HepG2 (cell line): ENCODE data around the gene TMEM132D. TPM values are rescaled to one million over a fixed set of nuclear protein-coding genes. Genes with fewer than 3 reads are reported as not detected.

ENCODE experiments used
- ATAC-seq: fragments of 200-7000 bp; cut with Tn5 transposase; 3 replicates; pipeline ENCODE4 v1.9.1; 2020; ENCODE audit warnings: mild to moderate bottlenecking, moderate library complexity
- BruUV-seq: library from RNA; stranded (reverse); fragments of 400-500 nt; replicated peaks from 2 replicates; lab custom pipeline; 2021; lab: Mats Ljungman, UMichigan
- CTCF ChIA-PET: fragments of 300-600 bp; formaldehyde crosslinking; extraction: SDS; loops from one replicate; lab custom pipeline; 2021; ENCODE audit warnings: low total read pairs, inconsistent platforms, low intra/inter-chr PET ratio; lab: Yijun Ruan, JAX
- POLR2A ChIA-PET: fragments of 350-600 bp; sonication (Branson Sonifier 250); formaldehyde crosslinking; loops from one replicate; lab custom pipeline; 2020; ENCODE audit warnings: antibody characterized with exemption, inconsistent platforms; lab: Yijun Ruan, JAX
- DNase-seq: peaks from one replicate; pipeline ENCODE4 v3.0.0-alpha.2; 2015; ENCODE audit warnings: low spot score
- FAIRE-seq: peaks from 3 replicates; lab custom pipeline; 2011; peaks lifted over from hg19 to GRCh38; lab: Jason Lieb, UNC
- H2AFZ ChIP-seq: one replicate; pipeline ENCODE4 v1.6.1; 2011; ENCODE audit warnings: low read length, inconsistent platforms
- H3K27ac ChIP-seq: fragments of 300-600 bp; 3 replicates; pipeline ENCODE4 v1.8.0; 2011; ENCODE audit warnings: mixed run types, mild to moderate bottlenecking, mixed read lengths, low read length, inconsistent platforms; ENCODE audit not compliant: insufficient read depth; ENCODE audit errors: extremely low read length
- H3K27me3 ChIP-seq, 2 experiments: fragments of 200-600 bp in 1 of 2; 2 replicates in 1 of 2; 3 replicates in 1 of 2; pipeline versions ENCODE4 v1.6.0 to v1.8.0; 2011; ENCODE audit warnings: low read length in 2 of 2, mild to moderate bottlenecking in 2 of 2, moderate library complexity in 2 of 2, inconsistent platforms in 1 of 2; ENCODE audit not compliant: insufficient read depth in 2 of 2, control insufficient read depth in 1 of 2
- H3K36me3 ChIP-seq, 2 experiments: fragments of 200-600 bp in 1 of 2; replicated peaks in 1 of 2; 2 replicates in 1 of 2; 3 replicates in 1 of 2; pipeline versions ENCODE4 v1.5.1 to v1.8.0; 2011; ENCODE audit warnings: low read length in 2 of 2, inconsistent platforms in 1 of 2; ENCODE audit not compliant: insufficient read depth in 2 of 2, control insufficient read depth in 1 of 2
- H3K4me1 ChIP-seq: 2 replicates; pipeline ENCODE4 v1.5.1; 2012; ENCODE audit warnings: low read length, inconsistent platforms; ENCODE audit not compliant: insufficient read depth
- H3K4me2 ChIP-seq: 2 replicates; pipeline ENCODE4 v1.6.0; 2011; ENCODE audit warnings: low read depth, low read length, inconsistent platforms
- H3K4me3 ChIP-seq, 3 experiments: fragments of 200-600 bp in 1 of 3; sonication (generic), shearing (Covaris generic) in 1 of 3; replicated peaks in 1 of 3; 2 replicates each; pipeline ENCODE4 v1.5.1; 2011 to 2016; ENCODE audit warnings: low read length in 3 of 3, inconsistent platforms in 2 of 3, low read depth in 2 of 3, mild to moderate bottlenecking in 2 of 3, control low read depth in 1 of 3, mixed read lengths in 1 of 3; ENCODE audit not compliant: insufficient read depth in 1 of 3
- H3K79me2 ChIP-seq: one replicate; pipeline ENCODE4 v1.6.1; 2011; ENCODE audit warnings: low read length, inconsistent platforms; ENCODE audit not compliant: insufficient read depth
- H3K9ac ChIP-seq: 2 replicates; pipeline ENCODE4 v1.6.0; 2011; ENCODE audit warnings: mild to moderate bottlenecking, low read depth, low read length, inconsistent platforms; ENCODE audit not compliant: insufficient read depth
- H3K9me3 ChIP-seq: 2 replicates; pipeline ENCODE4 v1.5.1; 2012; ENCODE audit warnings: mild to moderate bottlenecking, low read length
- H4K20me1 ChIP-seq: 2 replicates; pipeline ENCODE4 v1.6.0; 2011; ENCODE audit warnings: inconsistent platforms, mild to moderate bottlenecking, low read length, moderate library complexity; ENCODE audit not compliant: insufficient read depth
- ARID4A ChIP-seq: sonication (generic); formaldehyde crosslinking; IDR thresholded peaks from 2 replicates; pipeline ENCODE4 v1.5.0; 2020; ENCODE audit warnings: mild to moderate bottlenecking, missing genetic modification reagents, borderline replicate concordance
- ARID5B ChIP-seq: IDR thresholded peaks from 2 replicates; pipeline ENCODE4 v1.4.0; 2020; ENCODE audit warnings: mild to moderate bottlenecking, missing genetic modification reagents
- CHD2 ChIP-seq: IDR thresholded peaks from 2 replicates; pipeline ENCODE4 v1.6.1; 2011; ENCODE audit warnings: low read depth, low read length, improper control_type of control experiment
- FOXA3 ChIP-seq: IDR thresholded peaks from 2 replicates; pipeline ENCODE4 v1.6.1; 2016; ENCODE audit warnings: missing genetic modification reagents, missing compliant biosample characterization
- MXD4 ChIP-seq: IDR thresholded peaks from 2 replicates; pipeline ENCODE4 v1.6.1; 2016; ENCODE audit warnings: mild to moderate bottlenecking, missing biosample characterization, missing genetic modification reagents
- NFE2L1 ChIP-seq: sonication (generic); formaldehyde crosslinking; IDR thresholded peaks from 2 replicates; pipeline ENCODE4 v1.4.0; 2020; ENCODE audit warnings: missing genetic modification reagents, mild to moderate bottlenecking, borderline replicate concordance
- NR2F6 ChIP-seq, 2 experiments: IDR thresholded peaks; 2 replicates each; pipeline ENCODE4 v1.6.1; 2016; ENCODE audit warnings: antibody characterized with exemption in 1 of 2, mild to moderate bottlenecking in 1 of 2
- PRDM4 ChIP-seq: sonication (generic); formaldehyde crosslinking; IDR thresholded peaks from 2 replicates; pipeline ENCODE4 v1.9.0; 2021; ENCODE audit warnings: missing genetic modification reagents, borderline replicate concordance
- SNRNP70 ChIP-seq: fragments of 200-400 bp; formaldehyde crosslinking; IDR thresholded peaks from 2 replicates; pipeline ENCODE4 v1.6.1; 2017; ENCODE audit warnings: mild to moderate bottlenecking, low read depth, low read length, moderate library complexity
- SOX6 ChIP-seq, 2 experiments: fragments of 450-650 bp in 1 of 2; sonication (generic) in 1 of 2; formaldehyde crosslinking in 1 of 2; IDR thresholded peaks; 2 replicates each; pipeline versions ENCODE4 v1.4.0 to v1.6.1; 2017 to 2020; ENCODE audit warnings: antibody characterized with exemption in 1 of 2, mild to moderate bottlenecking in 1 of 2, missing genetic modification reagents in 1 of 2
- SP4 ChIP-seq: sonication (generic); formaldehyde crosslinking; IDR thresholded peaks from 2 replicates; pipeline ENCODE4 v1.8.1; 2023; ENCODE audit warnings: mild to moderate bottlenecking, missing genetic modification reagents
- SYNCRIP ChIP-seq: fragments of 200-400 bp; formaldehyde crosslinking; IDR thresholded peaks from 2 replicates; pipeline ENCODE4 v1.6.1; 2018; ENCODE audit warnings: mild to moderate bottlenecking, low read depth, low read length; ENCODE audit not compliant: insufficient read depth
- TSC22D2 ChIP-seq: sonication (generic); formaldehyde crosslinking; IDR thresholded peaks from 2 replicates; pipeline ENCODE4 v1.5.1; 2020; ENCODE audit warnings: missing genetic modification reagents, mild to moderate bottlenecking, borderline replicate concordance
- ZNF761 ChIP-seq: sonication (generic); formaldehyde crosslinking; conservative IDR thresholded peaks from 2 replicates; pipeline ENCODE4 v1.4.0; 2020; ENCODE audit warnings: mild to moderate bottlenecking, missing genetic modification reagents
- WGBS: methylation state at CpG from one replicate; pipeline ENCODE4 v1.1.6; 2017; ENCODE audit warnings: low lambda C conversion rate; 5-methylcytosine and 5-hydroxymethylcytosine counted together
- in situ Hi-C: cut with HindIII; loops from 2 replicates; pipeline ENCODE4 v1.10.0; 2017; ENCODE audit warnings: low pct_unique_long_range_greater_than_20kb; ENCODE audit not compliant: extremely low pct_ligation_motif_present
- intact Hi-C: fragments of 100-400 bp; cut with micrococcal nuclease; formaldehyde crosslinking; loops from one replicate; pipeline ENCODE4 v1.10.0; 2022; ENCODE audit not compliant: unreplicated experiment
- polyA plus RNA-seq, 8 experiments: library from polyadenylated mRNA; depleted of rRNA in 3 of 8; stranded (reverse) in 7 of 8; unstranded in 1 of 8; fragments of >200 nt; fragmentation: Illumina TruSeq in 4 of 8; extraction: Trizol in 4 of 8; gene quantifications; 2 replicates each; pipeline versions ENCODE4 v1.2.1 to v1.2.3, GENCODE V29; 2011 to 2016; ENCODE audit warnings: low read depth in 4 of 8, missing spikeins in 1 of 8, mixed read lengths in 1 of 8; ENCODE audit not compliant: insufficient read depth in 1 of 8
- total RNA-seq, 5 experiments: library from RNA; depleted of rRNA; stranded (reverse); fragments of >200 nt; fragmentation: Illumina TruSeq; extraction: Trizol; gene quantifications; 2 replicates each; pipeline ENCODE4 v1.2.3, GENCODE V29; 2016; ENCODE audit warnings: low read depth in 1 of 5

TMEM132D gene
- total and polyA plus RNA-seq, 2 of the 13 experiments (the other 11 are each of a cell fraction or from before 2014, with no cell fraction given): not detected

- in situ Hi-C loops: no loop called here
- no peak for ATAC-seq
- Histone ChIP-seq H3K9me3 (no peaks in the 10 kb centered on the region), H3K27ac (no peak overlapping the region), H4K20me1 (no peaks in the 10 kb centered on the region), H3K4me1 (no peaks in the 10 kb centered on the region), H2AFZ (no peak overlapping the region), H3K79me2 (no peaks in the 10 kb centered on the region), H3K36me3 (no peaks in the 10 kb centered on the region), H3K4me2 (no peak overlapping the region), H3K27me3 (no peaks in the 10 kb centered on the region), H3K9ac (no peak overlapping the region), H3K4me3 (no peak overlapping the region)
- DNase-seq: no peak
- no peak for FAIRE-seq
- ChIA-PET CTCF (no interaction called here), POLR2A (no interaction called here)
- WGBS: 11% methylated on average over 4 of the region's 4 CpGs
- no TSS peak for BruUV-seq
- intact Hi-C loops: no loop called here
- TF ChIP-seq NFE2L1 (CRISPR knock-in tag) (no peak), TSC22D2 (CRISPR knock-in tag) (no peak), CHD2 (no peak), ARID4A (no peak), SOX6 (IDR thresholded peaks at IDR 0.05) (no peak), SOX6 (CRISPR knock-in tag; IDR thresholded peaks at IDR 0.05) (no peak), ARID5B (CRISPR knock-in tag) (no peak), FOXA3 (no peak), MXD4 (CRISPR knock-in tag) (no peak), SP4 (CRISPR knock-in tag) (no peak), NR2F6 (IDR thresholded peaks at IDR 0.05) (no peak), NR2F6 (CRISPR knock-in tag; IDR thresholded peaks at IDR 0.05) (no peak), PRDM4 (CRISPR knock-in tag) (no peak), SNRNP70 (no peak), SYNCRIP (no peak), ZNF761 (CRISPR knock-in tag) (no peak)
Measured at GRCh38 chr12:129893691-129894090, 10.1 kb downstream of the TMEM132D start.
